H1 (cell line): ENCODE data around the gene MYPN. TPM values are rescaled to one million over a fixed set of nuclear protein-coding genes. Genes with fewer than 3 reads are reported as not detected.

Source experiments
- JUND ChIP-seq: IDR thresholded peaks from 2 replicates; pipeline ENCODE4 v1.6.1; 2011; ENCODE audit warnings: mild to moderate bottlenecking, improper control_type of control experiment, low read length
- TBP ChIP-seq: IDR thresholded peaks from 2 replicates; pipeline ENCODE4 v1.6.1; 2011; ENCODE audit warnings: low read depth, low read length, improper control_type of control experiment
- polyA plus RNA-seq, 7 experiments: library from polyadenylated mRNA; depleted of rRNA in 3 of 7; stranded (reverse) in 5 of 7; unstranded in 2 of 7; fragments of >200 nt in 5 of 7; fragments of 200-250 nt in 2 of 7; gene quantifications; 1 replicate in 5 of 7; 2 replicates in 1 of 7; 4 replicates in 1 of 7; pipeline versions ENCODE4 v1.2.1 to v1.2.3, GENCODE V29; 2011 to 2013; ENCODE audit warnings: missing spikeins in 2 of 7, mixed read lengths in 2 of 7
- total RNA-seq: library from RNA; stranded (reverse); fragmentation: NEBNext Ultra II Directional; extraction: Animal tissue kit (Norgen Biotek cat#: 25700); gene quantifications from 2 replicates; pipeline ENCODE4 v1.2.1, GENCODE V29; 2021
- TF ChIP-seq, protein P1 (sequence below), 3 experiments: IDR thresholded peaks; 1 replicate in 2 of 3; 2 replicates in 1 of 3; pipeline versions ENCODE4 v1.5.1 to v1.6.1; 2011; ENCODE audit warnings: low read length in 3 of 3, mild to moderate bottlenecking in 3 of 3, inconsistent platforms in 2 of 3, low read depth in 1 of 3, moderate library complexity in 1 of 3; ENCODE audit not compliant: insufficient read depth in 1 of 3; ENCODE audit errors: control extremely low read depth in 1 of 3

Gene MYPN
- total and polyA plus RNA-seq, 2 of the 8 experiments (the other 6 are each of a cell fraction or from before 2014, with no cell fraction given) = not detected

DNA sequence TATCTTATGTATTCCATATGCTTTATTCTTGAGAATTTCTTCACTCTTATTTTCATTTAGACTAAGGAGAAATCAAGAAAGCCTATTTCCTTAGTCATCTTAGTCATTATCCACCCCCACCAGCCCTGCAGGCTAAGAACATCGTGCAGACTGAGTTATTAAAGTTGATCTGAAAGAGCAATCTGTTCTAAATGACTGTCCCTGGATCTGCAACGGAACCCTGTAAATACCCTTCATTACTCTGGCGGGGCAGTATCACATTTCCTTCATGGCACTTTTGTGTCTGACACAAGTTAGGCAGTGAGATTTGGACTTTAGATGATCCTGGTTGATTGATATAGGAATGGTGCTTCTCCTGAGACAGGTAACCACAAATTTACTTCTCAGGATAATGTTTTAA lies 3.5 kb upstream of the MYPN start (continued):
- TF ChIP-seq, protein P1, sequence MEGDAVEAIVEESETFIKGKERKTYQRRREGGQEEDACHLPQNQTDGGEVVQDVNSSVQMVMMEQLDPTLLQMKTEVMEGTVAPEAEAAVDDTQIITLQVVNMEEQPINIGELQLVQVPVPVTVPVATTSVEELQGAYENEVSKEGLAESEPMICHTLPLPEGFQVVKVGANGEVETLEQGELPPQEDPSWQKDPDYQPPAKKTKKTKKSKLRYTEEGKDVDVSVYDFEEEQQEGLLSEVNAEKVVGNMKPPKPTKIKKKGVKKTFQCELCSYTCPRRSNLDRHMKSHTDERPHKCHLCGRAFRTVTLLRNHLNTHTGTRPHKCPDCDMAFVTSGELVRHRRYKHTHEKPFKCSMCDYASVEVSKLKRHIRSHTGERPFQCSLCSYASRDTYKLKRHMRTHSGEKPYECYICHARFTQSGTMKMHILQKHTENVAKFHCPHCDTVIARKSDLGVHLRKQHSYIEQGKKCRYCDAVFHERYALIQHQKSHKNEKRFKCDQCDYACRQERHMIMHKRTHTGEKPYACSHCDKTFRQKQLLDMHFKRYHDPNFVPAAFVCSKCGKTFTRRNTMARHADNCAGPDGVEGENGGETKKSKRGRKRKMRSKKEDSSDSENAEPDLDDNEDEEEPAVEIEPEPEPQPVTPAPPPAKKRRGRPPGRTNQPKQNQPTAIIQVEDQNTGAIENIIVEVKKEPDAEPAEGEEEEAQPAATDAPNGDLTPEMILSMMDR (IDR thresholded peaks at IDR 0.05; ENCODE audit: control extremely low read depth in 1 of 3, insufficient read depth in 1 of 3, low read depth in 1 of 3, low read length in 3 of 3) = no peak
- no peak for TF ChIP-seq TBP
- no peak for TF ChIP-seq JUND
- TF ChIP-seq, all 59 proteins: peak for 0
